Measurements from ENCODE around the gene TMEM92.
A peak's percentile ranks its signal among the peaks of the same experiment; 100 is the strongest.
"Not testable (repeated sequence)": the region's sequence is repeated elsewhere in the genome, so short reads cannot be mapped to it uniquely, and the experiment has no call there.

TMEM92 gene

DNA sequence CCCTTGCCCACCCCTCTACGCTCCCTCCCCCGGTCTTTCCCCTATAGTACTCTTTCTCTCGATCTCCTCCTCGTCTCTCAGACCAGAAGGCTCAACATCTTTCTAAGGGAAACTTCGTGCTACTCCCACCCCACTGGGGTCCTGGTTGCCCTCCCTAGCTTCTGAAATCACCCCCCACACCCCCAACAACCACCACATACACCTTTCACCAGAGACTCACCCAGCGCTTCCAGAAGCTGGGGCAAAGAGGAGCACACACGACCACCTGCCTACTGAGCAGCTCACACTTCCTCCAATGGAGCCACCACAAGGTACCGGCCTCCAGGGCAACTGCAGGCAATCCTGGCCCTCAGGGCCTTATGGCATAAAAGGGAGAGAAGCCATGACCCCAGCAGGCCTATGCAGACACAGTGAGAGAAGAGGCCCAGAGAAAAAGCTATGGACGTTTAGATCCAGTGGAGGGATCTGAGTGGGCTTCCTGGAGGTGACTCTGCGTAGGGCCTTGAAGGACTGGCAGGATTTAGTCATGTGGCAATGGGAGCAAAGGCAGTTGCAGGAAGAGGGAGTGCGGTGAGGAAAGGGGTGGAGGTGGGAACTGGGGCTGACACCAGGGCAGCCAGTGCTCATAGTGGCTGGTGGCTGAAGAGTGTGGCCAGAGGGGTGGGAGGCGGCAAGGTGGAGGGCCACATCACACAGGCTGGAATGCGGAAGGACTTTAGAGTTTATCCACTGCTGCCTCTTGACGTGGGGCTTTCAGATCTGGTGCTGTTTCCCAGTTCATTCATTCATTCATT is 12.1 kb upstream of the TMEM92 start:
- no peak for DNase-seq

DNA sequence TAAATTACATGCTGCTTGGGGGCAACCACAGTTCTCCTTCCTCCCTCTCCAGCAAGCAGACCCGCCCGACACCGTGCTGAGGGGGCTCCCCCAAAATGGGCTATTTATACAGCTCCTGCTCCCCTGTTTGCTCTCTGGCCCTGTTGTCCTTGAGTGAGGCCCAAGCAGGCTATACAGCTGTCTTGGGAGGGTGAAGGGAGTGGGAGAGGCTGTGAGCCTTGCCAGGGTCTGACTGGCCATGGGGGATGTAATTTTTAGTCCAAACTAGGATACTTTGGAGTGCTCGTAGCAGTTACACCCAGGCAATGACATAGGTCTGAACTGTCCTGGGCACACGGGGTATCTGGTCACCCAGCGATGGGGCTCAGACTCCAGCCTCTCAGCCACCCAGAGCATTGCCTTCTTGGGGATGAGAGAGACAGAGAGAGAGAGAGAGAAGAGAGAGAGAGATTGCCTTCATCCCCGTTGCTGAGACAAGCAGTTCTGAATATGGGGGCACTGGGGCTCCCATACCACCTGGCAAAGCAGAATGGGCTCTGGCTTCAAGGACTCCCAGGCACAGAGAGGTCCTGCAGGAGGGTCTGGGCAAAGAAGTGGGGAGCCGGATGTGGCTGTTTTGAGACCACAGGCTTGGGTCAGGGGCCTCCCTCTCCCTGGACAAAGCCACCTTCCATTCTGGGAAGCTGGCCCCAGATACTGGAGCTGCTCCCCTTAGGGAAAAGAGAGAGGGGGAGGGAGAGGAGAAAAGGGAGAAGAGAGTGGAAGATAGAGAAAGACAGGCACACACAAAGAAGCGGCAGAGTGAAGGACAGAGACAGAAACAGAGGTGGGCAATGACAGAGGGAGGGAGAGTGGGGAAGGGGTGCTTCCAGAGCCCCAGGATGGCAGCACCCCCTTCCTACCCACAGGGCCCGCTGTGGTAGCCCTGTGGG is 10.7 kb upstream of the TMEM92 start:
- DNase-seq = no peak

DNA sequence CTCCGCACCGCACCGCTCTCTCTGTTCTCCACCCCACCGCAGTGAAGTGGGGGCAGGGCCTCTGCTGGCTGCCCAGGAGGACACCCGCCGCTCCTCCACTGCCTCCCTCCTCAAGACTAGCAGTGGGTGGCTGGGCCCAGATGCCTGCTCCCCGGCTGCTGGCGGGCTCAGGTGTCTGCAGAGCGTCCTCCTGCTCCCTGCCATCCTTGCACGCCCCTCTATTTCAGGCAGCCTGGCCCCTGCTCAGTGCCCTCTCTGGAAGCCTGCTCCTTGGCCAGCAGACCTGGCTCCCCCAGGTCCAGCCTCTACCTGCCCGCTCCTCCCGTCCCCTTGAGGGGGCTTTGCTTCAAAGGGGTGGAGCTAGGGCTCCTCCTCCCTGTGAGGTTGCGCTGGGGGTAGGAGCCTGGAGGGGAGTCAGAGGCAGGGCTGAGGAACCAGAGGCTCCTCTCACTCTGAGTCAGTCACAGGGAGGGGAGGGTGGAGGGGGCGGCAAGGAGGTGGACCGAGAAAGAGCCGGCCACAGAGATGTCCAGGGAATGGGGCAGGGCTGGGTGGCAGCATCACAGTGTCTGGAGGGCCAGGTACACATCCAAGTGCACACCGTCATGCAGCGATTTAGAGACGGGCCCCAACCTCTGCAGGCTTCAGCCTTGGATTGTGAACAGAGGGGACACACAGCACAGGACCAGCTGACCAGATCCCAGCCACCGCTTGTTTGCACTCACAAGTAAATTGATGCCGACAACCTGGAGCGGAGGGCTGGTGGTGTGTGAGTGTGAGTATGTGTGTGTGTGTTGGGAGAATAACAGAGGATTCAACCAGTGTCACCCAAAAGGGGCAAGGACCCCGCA is 9.8 kb upstream of the TMEM92 start:
- no peak for DNase-seq

DNA sequence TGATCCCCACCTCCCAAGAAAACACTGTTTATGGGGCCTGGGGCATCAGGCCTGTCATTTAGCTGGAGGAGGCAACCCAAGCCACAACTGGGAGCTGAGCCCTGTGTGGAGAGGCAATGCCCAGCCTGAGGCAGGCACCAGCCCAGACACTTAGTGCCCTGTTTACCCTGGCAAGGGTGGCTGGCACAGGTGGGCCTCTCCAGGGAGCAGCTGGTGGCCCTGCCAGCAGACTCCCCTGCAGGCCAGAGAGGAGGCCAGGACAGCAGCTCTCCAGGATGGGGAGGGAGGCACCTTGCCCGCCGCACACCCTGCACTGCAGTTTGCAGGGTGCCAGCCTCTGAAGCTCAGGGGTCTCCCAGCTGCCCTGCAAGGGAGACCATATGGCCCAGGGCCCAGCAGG is 9.1 kb upstream of the TMEM92 start:
- DNase-seq = no peak

DNA sequence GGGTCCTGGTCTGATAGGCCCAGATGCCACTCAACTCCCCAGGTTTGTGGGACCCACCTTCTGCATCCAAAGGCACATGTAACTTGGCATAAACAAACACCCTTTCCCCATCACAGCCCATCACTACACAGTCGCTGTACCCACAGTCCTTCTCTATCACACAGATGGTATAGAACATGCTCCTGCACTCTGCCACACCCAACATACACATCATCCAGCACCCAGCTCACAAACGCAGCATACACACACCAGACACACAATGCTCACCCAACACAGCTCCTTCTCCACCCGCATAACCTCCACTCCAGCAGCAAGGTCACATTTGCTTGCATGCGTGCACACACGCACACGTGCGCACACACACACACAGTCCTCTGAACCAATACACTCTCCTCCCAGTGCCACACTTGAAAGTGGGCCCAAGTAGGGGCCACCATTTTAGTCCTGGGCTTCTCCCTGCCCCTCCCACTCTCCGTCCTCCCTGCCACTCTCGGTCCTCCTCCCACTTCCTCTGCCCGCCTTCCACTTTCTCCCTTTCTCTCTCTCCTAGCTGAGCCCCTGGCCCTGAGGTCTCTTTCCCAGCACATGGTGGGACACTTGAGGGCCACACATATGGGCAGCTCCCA is 8.5 kb upstream of the TMEM92 start:
- no peak for DNase-seq

DNA sequence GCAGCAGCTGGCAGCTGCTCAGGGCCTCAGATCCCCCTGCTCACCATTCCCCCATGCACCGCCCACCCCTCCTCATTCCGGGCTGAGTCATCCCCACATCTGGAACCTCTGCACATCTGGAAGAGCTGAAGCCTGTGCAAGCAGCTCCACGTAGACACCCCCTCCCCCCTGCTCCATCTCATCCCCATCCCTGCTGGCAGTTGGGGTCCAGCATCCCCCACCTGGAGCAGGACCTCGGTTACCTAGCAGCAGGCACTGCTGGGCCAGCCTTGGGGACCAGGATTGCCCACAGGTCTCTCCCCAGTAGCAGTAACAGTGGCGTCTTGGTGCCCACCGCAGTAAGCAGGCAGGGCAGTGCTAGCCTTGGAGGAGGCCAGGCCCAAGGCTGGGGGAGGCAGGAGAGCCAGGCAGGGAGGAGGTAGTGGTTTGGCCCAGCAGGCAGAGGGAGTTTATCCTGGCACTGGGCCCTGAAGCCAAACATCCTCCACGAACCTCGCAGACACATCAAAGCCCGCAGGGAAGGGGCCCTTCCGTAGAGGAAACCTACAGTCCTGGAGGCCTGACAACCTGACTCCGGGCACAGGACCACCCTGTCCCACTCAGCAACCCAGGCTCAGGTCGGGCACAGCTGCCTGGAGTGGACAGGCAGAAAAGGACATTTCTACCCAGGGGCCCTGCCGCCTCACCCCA is 7.7 kb upstream of the TMEM92 start:
- no peak for DNase-seq

DNA sequence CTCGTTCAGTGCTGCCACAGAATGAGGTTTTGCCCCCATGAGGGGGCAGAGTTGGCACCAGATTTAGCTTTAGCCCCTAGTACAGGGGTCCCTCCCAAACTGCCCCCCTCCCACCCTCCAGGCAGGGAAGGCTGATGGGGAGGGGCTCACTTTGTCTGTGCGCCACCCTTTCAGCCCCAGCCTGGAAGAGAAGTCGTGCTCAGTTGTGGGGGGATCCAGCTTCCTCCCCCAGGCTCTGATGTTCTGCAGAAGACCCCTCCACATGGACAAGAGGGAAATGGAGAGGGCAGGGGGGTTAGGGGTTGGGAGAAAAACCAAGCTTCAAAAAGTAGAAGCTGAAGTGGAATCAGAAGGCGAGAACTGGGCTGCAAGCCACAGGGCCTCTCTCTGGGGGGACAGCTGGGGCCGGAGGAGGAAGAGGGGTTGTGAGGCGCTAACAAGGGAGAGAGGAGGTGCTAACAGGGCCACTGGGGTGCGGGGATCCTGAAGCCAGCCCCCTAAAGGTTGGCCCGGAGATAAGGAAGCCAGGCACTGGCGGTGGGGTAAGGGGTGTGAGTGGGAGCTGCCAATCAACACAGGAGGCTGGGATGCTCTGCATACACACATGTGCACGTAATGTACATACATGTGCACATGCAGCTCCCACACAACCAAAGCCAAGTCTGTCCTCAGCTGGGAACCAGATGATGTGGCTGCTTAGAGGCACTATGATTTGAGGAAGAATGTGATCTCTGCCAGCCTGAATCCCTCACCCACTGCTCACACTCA is 7.0 kb upstream of the TMEM92 start:
- no peak for DNase-seq

DNA sequence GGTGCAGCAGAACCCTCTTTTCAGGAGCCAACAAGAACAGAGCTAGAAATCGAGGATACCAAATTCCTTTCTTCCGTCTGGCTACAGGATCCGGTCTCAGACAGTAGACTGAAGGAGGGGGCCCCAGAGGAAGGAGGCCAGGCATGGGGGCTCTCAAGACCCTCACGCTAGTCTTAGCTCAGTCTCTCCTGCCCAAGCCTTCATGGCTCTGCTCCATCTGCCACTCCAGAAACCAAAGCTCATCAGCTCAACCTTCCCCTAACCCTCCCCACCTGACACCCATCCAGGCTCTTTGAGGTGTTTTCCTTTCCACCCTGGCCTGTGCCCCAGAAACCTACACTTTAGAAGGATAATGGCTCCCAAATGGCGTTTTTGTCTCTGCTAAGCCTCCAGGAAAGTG is 6.2 kb upstream of the TMEM92 start:
- no peak for DNase-seq

DNA sequence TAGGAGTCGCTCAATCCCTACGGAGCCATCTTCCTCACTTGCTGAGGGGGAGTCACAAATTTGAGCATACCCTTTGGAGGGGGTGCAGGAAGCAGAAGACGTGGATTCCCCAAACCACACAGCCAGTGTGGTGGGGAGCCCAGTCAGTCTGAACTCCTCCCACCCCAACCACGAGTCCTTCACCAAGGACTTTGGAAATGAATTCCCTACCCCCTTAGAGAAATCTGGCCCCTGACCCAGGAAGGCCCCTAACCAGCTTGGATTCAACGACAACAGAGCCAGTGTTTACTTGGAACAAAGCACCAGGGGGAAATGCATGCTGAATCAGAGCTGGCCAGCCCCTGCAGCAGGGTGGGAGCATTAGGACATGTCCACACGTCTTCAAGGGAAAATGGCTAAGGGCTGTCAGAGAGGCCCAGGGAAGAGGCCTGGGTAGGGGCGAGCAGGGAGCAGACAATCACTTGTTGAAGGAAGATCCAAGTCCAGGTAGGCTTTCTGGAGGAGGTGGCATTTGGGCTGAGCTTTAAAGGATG is 5.5 kb upstream of the TMEM92 start:
- DNase-seq = no peak

DNA sequence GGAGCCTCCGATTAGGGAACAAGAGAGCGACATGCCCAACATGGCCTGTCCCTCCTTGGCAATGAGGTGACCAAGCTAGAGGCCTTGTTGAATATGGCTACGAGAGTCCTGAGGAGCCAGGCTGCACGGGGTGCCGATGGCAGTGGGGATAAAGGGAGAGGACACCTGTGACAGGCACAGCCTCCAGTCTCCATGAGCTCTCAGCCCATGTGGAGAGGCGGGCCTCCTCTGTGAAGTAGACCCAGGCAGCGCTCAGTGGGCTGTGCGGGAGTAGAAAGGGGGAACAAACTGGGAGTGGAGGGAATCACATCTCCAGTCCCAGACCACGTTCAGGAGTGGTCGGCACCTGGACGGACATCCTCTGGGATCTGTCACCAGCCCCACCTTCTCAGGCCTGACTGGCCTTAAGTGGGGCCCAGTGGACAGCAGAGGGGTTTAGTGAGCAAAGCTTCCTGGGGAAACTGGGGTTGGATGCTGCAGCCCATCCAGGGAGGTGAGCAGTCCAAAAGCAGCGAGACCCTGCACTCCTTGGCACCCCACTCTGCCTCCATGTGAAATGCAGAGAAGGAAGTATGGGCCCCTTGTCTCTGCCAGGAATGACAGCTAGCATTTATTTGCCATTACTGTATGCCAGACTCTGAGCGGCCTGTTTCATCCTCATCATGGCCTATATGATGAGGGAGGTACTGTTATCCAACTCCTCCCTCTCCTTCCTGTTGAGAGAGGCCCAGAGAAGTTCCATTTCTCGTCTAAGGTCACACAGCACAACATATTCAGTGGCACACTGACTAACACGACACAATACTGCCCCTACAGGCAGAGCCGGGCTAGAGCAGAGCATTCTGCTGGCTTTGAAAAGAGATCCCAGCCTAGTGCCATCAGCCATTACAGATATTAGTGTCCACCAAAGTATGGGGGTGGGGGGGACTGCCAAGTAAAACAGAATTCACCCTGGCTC is 4.5 kb upstream of the TMEM92 start:
- DNase-seq = peak; percentile 82

DNA sequence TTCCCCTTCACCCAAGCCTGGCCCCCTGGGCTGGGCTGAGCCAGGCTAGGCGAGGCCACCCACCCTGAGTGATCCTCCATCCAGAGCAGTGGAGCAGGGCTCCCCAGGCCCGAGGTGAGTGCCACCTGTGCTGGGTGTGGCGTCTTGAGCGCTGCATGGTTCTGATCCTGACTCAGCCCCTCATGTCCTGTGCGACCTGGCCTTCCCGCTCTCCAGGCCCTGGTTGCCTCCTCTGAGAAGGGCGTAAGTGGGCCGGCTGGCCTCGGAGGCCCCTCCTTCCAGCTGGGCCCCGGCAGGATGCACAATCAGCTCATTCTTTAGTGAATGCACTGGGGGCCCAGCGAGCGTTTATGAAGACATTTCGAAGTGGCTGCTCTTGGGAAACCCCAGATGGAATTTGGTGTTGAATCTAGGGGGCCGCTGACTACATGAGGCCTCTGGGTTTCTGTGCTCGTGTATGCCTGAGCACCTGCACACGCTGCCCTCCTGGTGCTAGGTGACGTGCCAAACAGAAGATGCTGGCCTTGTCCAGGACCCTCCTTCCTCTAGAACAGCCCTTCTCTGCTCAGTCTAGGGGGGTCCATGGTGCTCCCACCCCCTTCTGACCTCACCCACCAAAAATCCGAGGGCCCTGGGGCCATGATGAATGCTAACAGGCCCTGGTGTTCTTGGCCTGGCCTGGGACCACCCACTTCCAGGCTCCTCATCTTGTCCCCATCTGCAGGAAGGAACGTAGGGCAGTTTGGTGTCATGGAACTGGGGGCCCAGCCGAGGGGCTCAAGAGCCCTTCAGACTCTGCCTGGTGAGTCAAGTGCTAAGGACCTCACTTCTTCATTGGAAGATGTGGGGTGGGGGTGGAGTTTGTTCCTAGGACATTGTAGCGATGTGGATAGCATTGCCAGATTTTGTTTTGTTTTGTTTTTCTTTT is 3.6 kb upstream of the TMEM92 start:
- DNase-seq = no peak

DNA sequence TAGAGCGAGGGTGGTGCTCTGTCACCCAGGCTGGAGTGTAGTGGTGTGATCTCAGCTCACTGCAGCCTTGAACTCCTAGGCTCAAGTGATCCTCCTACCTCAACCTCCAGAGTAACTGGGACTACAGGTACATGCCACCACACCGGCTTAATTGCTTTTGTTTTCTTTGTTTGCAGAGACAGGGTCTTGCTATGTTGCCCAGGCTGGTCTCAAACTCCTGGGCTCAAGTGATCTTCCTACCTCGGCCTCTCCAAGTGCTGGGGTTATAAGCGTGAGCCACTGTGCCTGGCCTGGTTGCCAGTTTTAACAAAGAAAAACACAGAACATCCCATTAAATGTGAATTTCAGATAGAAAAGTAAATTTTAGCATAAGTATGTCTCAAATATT is 2.9 kb upstream of the TMEM92 start:
- DNase-seq = not testable (repeated sequence)

DNA sequence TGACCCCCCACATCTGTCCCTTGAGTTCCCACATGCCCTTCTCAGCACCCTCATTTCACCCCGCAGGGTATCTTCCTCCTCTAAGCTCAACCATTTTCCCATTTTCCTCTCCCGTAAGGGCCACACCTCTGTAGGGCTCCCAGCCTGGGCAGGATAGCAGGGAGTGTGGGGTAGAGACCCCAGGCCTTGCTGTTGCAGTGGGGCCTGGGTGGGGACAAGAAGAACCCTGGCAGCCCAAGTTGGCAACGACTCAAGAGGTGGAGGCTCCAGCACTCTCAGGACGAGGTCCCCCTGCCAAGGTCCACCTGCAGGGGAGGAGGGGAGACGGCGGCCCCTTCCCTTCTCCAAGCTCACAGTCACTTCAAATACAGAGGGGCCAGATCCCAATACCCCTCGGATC is 2.0 kb upstream of the TMEM92 start:
- DNase-seq = no peak

DNA sequence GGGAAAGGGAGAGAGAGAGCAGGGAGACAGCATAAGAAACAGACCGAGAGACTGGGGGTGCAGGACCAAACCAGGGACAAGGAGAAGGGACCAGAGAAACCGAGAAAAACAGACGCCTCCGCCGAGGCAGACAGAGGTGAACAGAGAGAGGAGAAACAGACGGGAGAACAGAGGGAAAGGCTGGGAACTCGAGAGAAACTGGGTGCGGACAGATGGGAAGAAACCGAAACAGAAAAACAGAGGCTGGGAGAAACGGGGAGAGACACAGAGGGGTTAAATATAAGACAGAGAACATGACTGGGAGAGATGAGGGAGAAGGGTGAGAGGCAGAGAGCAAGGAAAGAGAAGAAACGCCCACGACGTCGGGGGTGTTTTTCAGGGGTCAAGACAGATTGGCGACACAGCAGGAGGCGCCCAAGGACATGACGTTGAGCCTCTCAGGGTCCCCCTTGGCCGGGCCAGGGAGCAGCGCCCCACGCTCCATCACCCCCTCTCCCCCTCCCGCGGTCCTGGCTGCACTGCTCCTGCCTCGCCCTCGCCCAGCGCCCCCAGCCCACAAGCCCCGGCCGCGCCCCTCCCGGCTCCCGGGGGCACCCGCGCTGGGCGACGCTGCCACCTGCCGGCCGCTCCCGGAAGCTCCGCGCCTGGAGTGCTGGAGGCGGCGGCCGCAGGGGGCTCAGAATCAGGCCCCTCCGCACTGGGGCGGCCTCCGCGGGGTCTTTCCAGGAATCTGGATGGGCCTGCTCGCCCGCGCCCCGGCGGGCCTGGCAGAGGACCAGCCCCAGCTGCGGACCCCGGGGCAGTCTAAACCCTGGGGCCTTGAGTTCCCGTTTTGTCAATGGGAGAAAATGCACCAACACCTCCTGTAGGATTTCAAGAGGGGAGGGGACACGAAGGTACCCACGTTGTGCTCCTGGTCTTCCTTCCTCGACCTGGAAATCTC is 1.3 kb upstream of the TMEM92 start:
- DNase-seq = peak; percentile 35

DNA sequence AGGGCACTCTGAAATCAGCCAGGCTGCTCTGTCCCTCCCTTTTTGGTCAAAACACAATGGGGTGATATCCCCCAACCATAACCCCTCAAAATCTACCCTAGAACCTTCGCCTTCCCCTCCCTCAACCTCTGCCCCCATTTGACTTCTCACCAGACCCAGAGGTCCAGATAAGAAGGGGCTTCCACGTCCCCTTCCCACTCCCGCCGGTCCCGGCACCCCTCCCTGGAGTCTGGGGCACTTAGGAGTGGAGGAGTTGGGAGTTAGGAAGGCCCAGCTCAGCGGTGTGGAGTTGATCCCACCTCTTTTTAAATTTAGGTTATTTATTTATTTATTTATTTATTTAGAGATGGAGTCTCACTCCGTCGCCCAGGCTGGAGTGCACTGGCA is 619 bp upstream of the TMEM92 start:
- no peak for DNase-seq

DNA sequence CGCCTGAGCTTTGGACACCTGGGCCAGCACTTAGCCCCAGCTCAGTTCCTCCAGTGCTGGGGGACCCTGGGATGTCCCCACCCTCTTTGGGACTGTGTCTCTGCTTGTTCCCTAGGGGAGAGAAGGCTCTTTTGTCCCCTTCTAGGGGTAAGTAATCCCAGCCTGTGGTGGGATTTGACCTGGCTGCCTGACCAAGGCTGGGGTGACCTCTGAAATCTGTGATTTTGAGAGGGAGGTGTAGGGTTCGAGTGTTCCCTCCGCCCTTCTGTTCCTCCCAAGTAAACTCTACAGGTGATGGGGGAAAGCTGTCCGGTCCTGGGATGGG is 593 bp downstream of the TMEM92 start:
- no peak for DNase-seq

DNA sequence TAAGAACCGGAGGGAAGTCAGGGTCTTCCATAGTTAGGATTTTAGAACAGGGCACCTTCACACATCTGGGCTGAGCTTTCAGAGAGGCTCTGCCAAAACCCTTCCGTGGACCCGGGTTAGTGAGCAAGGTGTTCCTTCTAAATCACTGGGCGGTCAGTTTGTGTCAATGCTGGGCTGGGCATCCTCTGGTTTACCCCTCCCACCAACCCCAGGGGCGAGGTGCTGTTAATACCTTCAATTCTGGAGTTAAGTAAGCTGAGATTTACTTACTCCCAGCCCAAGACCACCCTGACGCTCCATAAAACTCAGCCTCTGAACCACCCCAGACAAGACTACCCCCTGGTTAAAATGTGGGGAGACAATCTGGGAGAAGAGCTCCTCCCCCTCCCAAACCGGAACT is 1.0 kb downstream of the TMEM92 start:
- no peak for DNase-seq

All from activated CD4-positive, alpha-beta T cell treated with anti-CD3 and anti-CD28 coated beads, Interleukin-2, amount 50 U/mL, for 16 hours (primary cell).